ENCODE measurements around the gene EIF1AD.

EIF1AD gene

GRCh38 chr11:66022401-66023185 lies 20.6 kb upstream of the EIF1AD start:
- no peaks in the 10 kb centered on the region for H3K4me1 ChIP-seq (ENCODE audit: control insufficient read depth in 2 of 2, insufficient read depth in 2 of 2, low read length in 2 of 2)
- peak overlapping the region in 1 of 2 donors; percentile 14 for H3K9ac ChIP-seq (ENCODE audit: low read depth in 1 of 2, low read length in 2 of 2)
- no peaks in the 10 kb centered on the region for H3K9me3 ChIP-seq (ENCODE audit: control insufficient read depth in 2 of 2, low read length in 2 of 2)
- H3K27me3 ChIP-seq (ENCODE audit: control insufficient read depth in 2 of 2, insufficient read depth in 2 of 2, low read length in 2 of 2): peaks cover 4 to 9% of the 10 kb centered on the region in 2 donors
- no peaks in the 10 kb centered on the region for H3K36me3 ChIP-seq (ENCODE audit: control insufficient read depth in 2 of 2, insufficient read depth in 2 of 2, low read length in 2 of 2)
- H3K27ac ChIP-seq (ENCODE audit: low read depth in 2 of 2, low read length in 2 of 2): no peak overlapping the region
- H3K4me3 ChIP-seq (ENCODE audit: low read length in 2 of 2): peak overlapping the region in 1 of 2 donors; percentile 45

GRCh38 chr11:66020618-66021357 lies 18.8 kb upstream of the EIF1AD start:
- Histone ChIP-seq H3K27ac (ENCODE audit: low read depth in 2 of 2, low read length in 2 of 2) (no peak overlapping the region), H3K9me3 (ENCODE audit: control insufficient read depth in 2 of 2, low read length in 2 of 2) (no peaks in the 10 kb centered on the region), H3K4me1 (ENCODE audit: control insufficient read depth in 2 of 2, insufficient read depth in 2 of 2, low read length in 2 of 2) (no peaks in the 10 kb centered on the region), H3K27me3 (ENCODE audit: control insufficient read depth in 2 of 2, insufficient read depth in 2 of 2, low read length in 2 of 2) (peaks cover 4 to 9% of the 10 kb centered on the region in 2 donors), H3K36me3 (ENCODE audit: control insufficient read depth in 2 of 2, insufficient read depth in 2 of 2, low read length in 2 of 2) (no peaks in the 10 kb centered on the region), H3K9ac (ENCODE audit: low read depth in 1 of 2, low read length in 2 of 2) (no peak overlapping the region), H3K4me3 (ENCODE audit: low read length in 2 of 2) (no peak overlapping the region)

GRCh38 chr11:66020212-66020611 lies 18.3 kb upstream of the EIF1AD start:
- H3K4me3 ChIP-seq (ENCODE audit: low read length in 2 of 2): no peak overlapping the region
- no peak overlapping the region for H3K9ac ChIP-seq (ENCODE audit: low read depth in 1 of 2, low read length in 2 of 2)
- H3K27ac ChIP-seq (ENCODE audit: low read depth in 2 of 2, low read length in 2 of 2): no peak overlapping the region

GRCh38 chr11:66017321-66017720 lies 15.4 kb upstream of the EIF1AD start:
- Histone ChIP-seq H3K27ac (ENCODE audit: low read depth in 2 of 2, low read length in 2 of 2) (no peak overlapping the region), H3K27me3 (ENCODE audit: control insufficient read depth in 2 of 2, insufficient read depth in 2 of 2, low read length in 2 of 2) (peaks cover 9 to 10% of the 10 kb centered on the region in 2 donors), H3K9ac (ENCODE audit: low read depth in 1 of 2, low read length in 2 of 2) (no peak overlapping the region), H3K9me3 (ENCODE audit: control insufficient read depth in 2 of 2, low read length in 2 of 2) (no peaks in the 10 kb centered on the region), H3K4me1 (ENCODE audit: control insufficient read depth in 2 of 2, insufficient read depth in 2 of 2, low read length in 2 of 2) (no peaks in the 10 kb centered on the region), H3K4me3 (ENCODE audit: low read length in 2 of 2) (no peak overlapping the region), H3K36me3 (ENCODE audit: control insufficient read depth in 2 of 2, insufficient read depth in 2 of 2, low read length in 2 of 2) (no peaks in the 10 kb centered on the region)

More at GRCh38 chr11:66020212-66020611, 18.3 kb upstream of the EIF1AD start:
- Histone ChIP-seq H3K4me1 (ENCODE audit: control insufficient read depth in 2 of 2, insufficient read depth in 2 of 2, low read length in 2 of 2) (no peaks in the 10 kb centered on the region), H3K36me3 (ENCODE audit: control insufficient read depth in 2 of 2, insufficient read depth in 2 of 2, low read length in 2 of 2) (no peaks in the 10 kb centered on the region), H3K27me3 (ENCODE audit: control insufficient read depth in 2 of 2, insufficient read depth in 2 of 2, low read length in 2 of 2) (peaks cover 4 to 9% of the 10 kb centered on the region in 2 donors), H3K9me3 (ENCODE audit: control insufficient read depth in 2 of 2, low read length in 2 of 2) (no peaks in the 10 kb centered on the region)

DNA sequence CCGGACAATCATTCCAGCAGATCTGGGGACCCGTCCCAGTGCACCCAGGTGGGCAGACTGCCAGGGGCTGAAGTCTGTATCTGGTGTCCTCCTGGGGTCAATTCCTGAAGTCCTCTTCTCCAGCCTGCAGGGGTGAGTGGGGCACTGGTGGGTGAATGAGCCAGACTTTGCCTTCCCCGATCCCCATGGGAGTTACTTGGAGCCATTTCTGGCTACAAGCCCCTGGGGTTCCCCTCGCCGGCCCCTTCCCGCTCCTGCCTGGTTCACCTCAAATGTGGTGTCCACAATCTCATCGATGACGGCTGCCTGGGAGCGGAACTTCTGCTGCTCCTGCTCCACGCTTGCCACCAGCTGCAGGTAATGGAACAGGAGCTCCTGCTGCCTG lies 14.8 kb upstream of the EIF1AD start:
- Histone ChIP-seq H3K9ac (ENCODE audit: low read depth in 1 of 2, low read length in 2 of 2) (no peak overlapping the region), H3K9me3 (ENCODE audit: control insufficient read depth in 2 of 2, low read length in 2 of 2) (no peaks in the 10 kb centered on the region), H3K27ac (ENCODE audit: low read depth in 2 of 2, low read length in 2 of 2) (no peak overlapping the region), H3K36me3 (ENCODE audit: control insufficient read depth in 2 of 2, insufficient read depth in 2 of 2, low read length in 2 of 2) (no peaks in the 10 kb centered on the region), H3K4me1 (ENCODE audit: control insufficient read depth in 2 of 2, insufficient read depth in 2 of 2, low read length in 2 of 2) (no peaks in the 10 kb centered on the region), H3K4me3 (ENCODE audit: low read length in 2 of 2) (no peak overlapping the region), H3K27me3 (ENCODE audit: control insufficient read depth in 2 of 2, insufficient read depth in 2 of 2, low read length in 2 of 2) (peaks cover 9 to 11% of the 10 kb centered on the region in 2 donors)

DNA sequence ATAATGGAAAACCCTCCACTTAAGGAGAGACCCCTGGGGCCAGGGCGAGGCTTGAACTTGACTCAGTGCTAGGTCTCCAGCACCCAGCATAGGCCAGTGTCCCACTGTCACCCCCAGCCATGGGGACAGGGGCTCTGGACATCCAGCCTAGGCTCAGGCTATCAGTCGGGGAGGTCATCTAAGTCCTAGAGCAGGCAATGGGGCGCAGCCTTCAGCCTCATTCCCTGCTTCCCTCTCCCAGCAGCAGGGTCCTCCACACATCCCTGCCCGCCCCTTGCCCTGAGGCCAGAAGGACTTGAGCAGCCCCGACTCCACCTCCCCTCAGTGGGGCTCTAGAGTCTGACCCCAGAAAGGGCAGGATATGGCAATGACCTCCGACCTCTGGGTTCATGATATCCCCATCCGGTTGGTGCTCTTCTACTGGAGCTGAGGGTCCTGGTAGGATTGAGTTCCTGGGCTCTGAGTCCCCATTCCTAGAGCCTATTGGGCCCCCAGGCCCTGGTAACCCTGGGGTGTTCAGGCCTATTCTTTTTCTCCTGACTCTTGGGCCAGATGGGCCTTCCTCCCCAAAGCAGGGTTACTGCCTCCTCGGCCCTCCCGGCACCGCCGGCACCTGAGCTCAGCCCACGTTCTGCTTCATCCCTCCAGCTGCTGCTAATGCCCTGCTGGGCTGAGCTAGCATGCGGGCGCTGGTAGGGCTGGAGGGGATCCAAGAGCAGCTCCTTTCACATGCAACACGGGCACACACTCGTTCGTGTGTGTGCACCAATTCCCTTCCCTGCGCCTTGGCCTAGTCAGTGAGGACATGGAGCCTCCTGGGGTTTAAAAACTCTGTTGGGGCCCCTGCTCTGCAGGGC lies 14.2 kb upstream of the EIF1AD start:
- H3K36me3 ChIP-seq (ENCODE audit: control insufficient read depth in 2 of 2, insufficient read depth in 2 of 2, low read length in 2 of 2): no peaks in the 10 kb centered on the region
- H3K4me3 ChIP-seq (ENCODE audit: low read length in 2 of 2): no peak overlapping the region
- H3K27me3 ChIP-seq (ENCODE audit: control insufficient read depth in 2 of 2, insufficient read depth in 2 of 2, low read length in 2 of 2): peaks cover 15 to 17% of the 10 kb centered on the region in 2 donors
- H3K9me3 ChIP-seq (ENCODE audit: control insufficient read depth in 2 of 2, low read length in 2 of 2): no peaks in the 10 kb centered on the region
- peaks cover 0 to 2% of the 10 kb centered on the region in 2 donors for H3K4me1 ChIP-seq (ENCODE audit: control insufficient read depth in 2 of 2, insufficient read depth in 2 of 2, low read length in 2 of 2)
- no peak overlapping the region for H3K27ac ChIP-seq (ENCODE audit: low read depth in 2 of 2, low read length in 2 of 2)
- no peak overlapping the region for H3K9ac ChIP-seq (ENCODE audit: low read depth in 1 of 2, low read length in 2 of 2)

DNA sequence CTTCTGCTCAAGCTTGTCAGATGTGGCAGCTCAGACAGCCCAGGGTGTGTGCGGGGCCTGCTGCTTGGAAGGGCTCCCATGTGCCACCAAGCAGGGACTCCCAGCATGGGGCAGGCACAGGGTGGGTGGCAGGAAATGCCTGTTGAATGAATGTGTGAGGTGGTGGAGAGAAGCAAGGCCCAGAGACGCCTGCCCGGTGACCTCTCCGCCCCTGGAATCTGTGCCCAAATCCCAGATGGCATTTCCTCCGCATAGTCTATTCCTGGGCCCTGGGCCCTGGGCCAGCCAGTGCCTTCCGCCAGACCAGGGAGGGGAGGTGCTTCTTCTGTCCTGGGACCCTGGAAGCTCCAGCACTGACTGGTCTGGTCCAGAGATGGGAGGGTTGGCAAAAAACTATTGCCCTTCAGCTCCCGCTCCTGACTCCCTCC lies 13.5 kb upstream of the EIF1AD start:
- H3K36me3 ChIP-seq (ENCODE audit: control insufficient read depth in 2 of 2, insufficient read depth in 2 of 2, low read length in 2 of 2): no peaks in the 10 kb centered on the region
- H3K9me3 ChIP-seq (ENCODE audit: control insufficient read depth in 2 of 2, low read length in 2 of 2): no peaks in the 10 kb centered on the region
- no peak overlapping the region for H3K27ac ChIP-seq (ENCODE audit: low read depth in 2 of 2, low read length in 2 of 2)
- H3K27me3 ChIP-seq (ENCODE audit: control insufficient read depth in 2 of 2, insufficient read depth in 2 of 2, low read length in 2 of 2): peaks cover 15 to 17% of the 10 kb centered on the region in 2 donors
- no peak overlapping the region for H3K4me3 ChIP-seq (ENCODE audit: low read length in 2 of 2)
- H3K9ac ChIP-seq (ENCODE audit: low read depth in 1 of 2, low read length in 2 of 2): no peak overlapping the region
- H3K4me1 ChIP-seq (ENCODE audit: control insufficient read depth in 2 of 2, insufficient read depth in 2 of 2, low read length in 2 of 2): peaks cover 0 to 2% of the 10 kb centered on the region in 2 donors

- peaks cover 15 to 17% of the 10 kb centered on the region in 2 donors for H3K27me3 ChIP-seq (ENCODE audit: control insufficient read depth in 2 of 2, insufficient read depth in 2 of 2, low read length in 2 of 2)
- H3K4me1 ChIP-seq (ENCODE audit: control insufficient read depth in 2 of 2, insufficient read depth in 2 of 2, low read length in 2 of 2): peaks cover 0 to 2% of the 10 kb centered on the region in 2 donors
- H3K9me3 ChIP-seq (ENCODE audit: control insufficient read depth in 2 of 2, low read length in 2 of 2): no peaks in the 10 kb centered on the region
- H3K36me3 ChIP-seq (ENCODE audit: control insufficient read depth in 2 of 2, insufficient read depth in 2 of 2, low read length in 2 of 2): no peaks in the 10 kb centered on the region
- no peak overlapping the region for H3K27ac ChIP-seq (ENCODE audit: low read depth in 2 of 2, low read length in 2 of 2)
- no peak overlapping the region for H3K4me3 ChIP-seq (ENCODE audit: low read length in 2 of 2)
- H3K9ac ChIP-seq (ENCODE audit: low read depth in 1 of 2, low read length in 2 of 2): no peak overlapping the region
Measured at GRCh38 chr11:66014804-66015453, 13.0 kb upstream of the EIF1AD start.

DNA sequence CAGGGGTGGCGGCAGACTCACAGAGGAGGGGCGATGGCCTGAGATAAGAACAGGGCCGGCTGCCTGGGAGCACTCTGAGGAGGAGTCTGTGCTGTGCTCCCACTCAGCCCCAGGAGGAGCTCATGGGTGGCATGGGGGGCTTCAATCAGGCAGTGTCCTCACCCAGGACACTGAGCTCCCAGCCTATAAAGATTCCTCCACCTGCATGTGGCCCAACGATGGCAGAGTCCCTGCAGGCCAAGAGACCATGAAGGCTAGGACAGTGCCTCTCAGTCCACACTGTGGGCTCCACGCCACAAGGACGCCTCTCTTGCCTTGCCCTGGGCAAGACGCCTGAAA lies 11.8 kb upstream of the EIF1AD start:
- H3K9me3 ChIP-seq (ENCODE audit: control insufficient read depth in 2 of 2, low read length in 2 of 2): no peaks in the 10 kb centered on the region
- no peak overlapping the region for H3K27ac ChIP-seq (ENCODE audit: low read depth in 2 of 2, low read length in 2 of 2)
- H3K36me3 ChIP-seq (ENCODE audit: control insufficient read depth in 2 of 2, insufficient read depth in 2 of 2, low read length in 2 of 2): no peaks in the 10 kb centered on the region
- H3K9ac ChIP-seq (ENCODE audit: low read depth in 1 of 2, low read length in 2 of 2): no peak overlapping the region
- H3K4me3 ChIP-seq (ENCODE audit: low read length in 2 of 2): no peak overlapping the region
- peaks cover 0 to 2% of the 10 kb centered on the region in 2 donors for H3K4me1 ChIP-seq (ENCODE audit: control insufficient read depth in 2 of 2, insufficient read depth in 2 of 2, low read length in 2 of 2)
- peaks cover 15 to 17% of the 10 kb centered on the region in 2 donors for H3K27me3 ChIP-seq (ENCODE audit: control insufficient read depth in 2 of 2, insufficient read depth in 2 of 2, low read length in 2 of 2)
